ENCODE results near the gene CYB5A.

Gene CYB5A

GRCh38 chr18:74276609-74277008, 15.2 kb downstream of the CYB5A start:
- no peak for DNase-seq (ENCODE audit: low read depth)

GRCh38 chr18:74275736-74276135, 16.0 kb downstream of the CYB5A start:
- DNase-seq (ENCODE audit: low read depth) = no peak

GRCh38 chr18:74274700-74275099, 17.1 kb downstream of the CYB5A start:
- DNase-seq (ENCODE audit: low read depth) = no peak

GRCh38 chr18:74273394-74273793, 18.4 kb downstream of the CYB5A start:
- DNase-seq (ENCODE audit: low read depth) = no peak

GRCh38 chr18:74271635-74272034, 20.1 kb downstream of the CYB5A start:
- DNase-seq (ENCODE audit: low read depth) = no peak

GRCh38 chr18:74268933-74269620, 22.7 kb downstream of the CYB5A start:
- DNase-seq (ENCODE audit: low read depth) = no peak

GRCh38 chr18:74268175-74268574, 23.6 kb downstream of the CYB5A start:
- no peak for DNase-seq (ENCODE audit: low read depth)

GRCh38 chr18:74266161-74266560, 25.6 kb downstream of the CYB5A start:
- DNase-seq (ENCODE audit: low read depth) = no peak

- no peak for DNase-seq (ENCODE audit: low read depth)
Observed at GRCh38 chr18:74265546-74266098, 26.1 kb downstream of the CYB5A start.

GRCh38 chr18:74264303-74265020, 27.3 kb downstream of the CYB5A start:
- no peak for DNase-seq (ENCODE audit: low read depth)

- DNase-seq (ENCODE audit: low read depth) = no peak
Observed at GRCh38 chr18:74261053-74261713, 30.6 kb downstream of the CYB5A start.

GRCh38 chr18:74259347-74259746, 32.4 kb downstream of the CYB5A start:
- DNase-seq (ENCODE audit: low read depth) = no peak

GRCh38 chr18:74257083-74257482, 34.7 kb downstream of the CYB5A start:
- DNase-seq (ENCODE audit: low read depth) = no peak

- no peak for DNase-seq (ENCODE audit: low read depth)
Observed at GRCh38 chr18:74256190-74256589, 35.6 kb downstream of the CYB5A start.

- peak; percentile 27 for DNase-seq (ENCODE audit: low read depth)
Observed at GRCh38 chr18:74255131-74255616, 36.6 kb downstream of the CYB5A start.

GRCh38 chr18:74252039-74252395, 39.7 kb downstream of the CYB5A start:
- no peak for DNase-seq (ENCODE audit: low read depth)

- peak; percentile 45 for DNase-seq (ENCODE audit: low read depth)
Observed at GRCh38 chr18:74251297-74252038, 40.3 kb downstream of the CYB5A start.

- DNase-seq (ENCODE audit: low read depth) = no peak
Observed at GRCh38 chr18:74250131-74250530, 41.6 kb downstream of the CYB5A start.

- DNase-seq (ENCODE audit: low read depth) = peak; percentile 18
Observed at GRCh38 chr18:74249181-74249968, 42.4 kb downstream of the CYB5A start.

GRCh38 chr18:74248595-74248994, 43.2 kb downstream of the CYB5A start:
- no peak for DNase-seq (ENCODE audit: low read depth)

GRCh38 chr18:74248189-74248588, 43.6 kb downstream of the CYB5A start:
- no peak for DNase-seq (ENCODE audit: low read depth)
